SU-DHL-6 (cell line): ENCODE data around the gene TAS1R2.

Experiments used
- H2AFZ ChIP-seq: fragments of 200-600 bp; sonication (generic); 2 replicates; pipeline ENCODE4 v1.6.1; 2014; ENCODE audit warnings: low read depth, mild to moderate bottlenecking, moderate library complexity, mixed read lengths, antibody characterized with exemption, low read length; ENCODE audit not compliant: severe bottlenecking
- H3F3A ChIP-seq: fragments of 200-600 bp; shearing (Covaris generic); 2 replicates; pipeline ENCODE4 v1.6.0; 2016; ENCODE audit warnings: antibody characterized with exemption, mild to moderate bottlenecking; ENCODE audit not compliant: insufficient read depth
- H3K27ac ChIP-seq: fragments of 200-600 bp; sonication (generic); 2 replicates; pipeline ENCODE4 v1.5.1; 2016; ENCODE audit warnings: low read depth, mild to moderate bottlenecking, low read length, moderate library complexity, mixed read lengths
- H3K27me3 ChIP-seq: fragments of 200-600 bp; sonication (generic), shearing (Covaris generic); 2 replicates; pipeline ENCODE4 v1.6.0; 2014; ENCODE audit warnings: mild to moderate bottlenecking, low read length
- H3K36me3 ChIP-seq: fragments of 200-600 bp; sonication (generic); 2 replicates; pipeline ENCODE4 v1.6.1; 2014; ENCODE audit warnings: mild to moderate bottlenecking, low read length, mixed read lengths
- H3K4me2 ChIP-seq: fragments of 300-600, 200-600 bp; shearing (Covaris generic), sonication (generic); 2 replicates; pipeline ENCODE4 v1.6.0; 2014; ENCODE audit warnings: low read length, low read depth, mild to moderate bottlenecking; ENCODE audit not compliant: poor library complexity, severe bottlenecking
- H3K4me3 ChIP-seq: fragments of 200-600 bp; sonication (generic); 2 replicates; pipeline ENCODE4 v1.5.1; 2014; ENCODE audit warnings: antibody characterized with exemption, low read length, mild to moderate bottlenecking, mixed read lengths; ENCODE audit not compliant: insufficient read depth, poor library complexity, severe bottlenecking
- H3K79me2 ChIP-seq: fragments of 200-600 bp; sonication (generic); 2 replicates; pipeline ENCODE4 v1.6.1; 2014; ENCODE audit warnings: mild to moderate bottlenecking, low read length, moderate library complexity; ENCODE audit not compliant: insufficient read depth
- H3K9ac ChIP-seq: fragments of 200-600 bp; sonication (generic); 2 replicates; pipeline ENCODE4 v1.7.0; 2014; ENCODE audit warnings: mild to moderate bottlenecking, low read length
- H3K9me2 ChIP-seq: fragments of 200-600 bp; sonication (generic); replicated peaks from 2 replicates; pipeline ENCODE4 v1.6.1; 2014; ENCODE audit warnings: low read length; ENCODE audit not compliant: insufficient read depth
- H3K9me3 ChIP-seq: fragments of 200-600 bp; sonication (generic); 2 replicates; pipeline ENCODE4 v1.6.1; 2014; ENCODE audit warnings: low read length, mixed read lengths; ENCODE audit not compliant: insufficient read depth
- H4K20me1 ChIP-seq: fragments of 200-600 bp; sonication (generic); 2 replicates; pipeline ENCODE4 v1.6.1; 2014; ENCODE audit warnings: low read depth, mild to moderate bottlenecking, antibody characterized with exemption, low read length, moderate library complexity, mixed read lengths
- EZH2phosphoT487 ChIP-seq: fragments of 200-600 bp; sonication (generic), shearing (Covaris generic); conservative IDR thresholded peaks from 2 replicates; pipeline ENCODE4 v1.6.1; 2018; ENCODE audit warnings: mild to moderate bottlenecking, antibody characterized with exemption, low read length, moderate library complexity, mixed read lengths
- TF ChIP-seq, protein P1 (sequence below): fragments of 200-600 bp; sonication (generic); IDR thresholded peaks from one replicate; pipeline ENCODE4 v1.5.1; 2017; ENCODE audit warnings: antibody characterized with exemption, mild to moderate bottlenecking, low read length, moderate library complexity; ENCODE audit not compliant: insufficient read depth, poor library complexity, severe bottlenecking

TAS1R2 gene

DNA sequence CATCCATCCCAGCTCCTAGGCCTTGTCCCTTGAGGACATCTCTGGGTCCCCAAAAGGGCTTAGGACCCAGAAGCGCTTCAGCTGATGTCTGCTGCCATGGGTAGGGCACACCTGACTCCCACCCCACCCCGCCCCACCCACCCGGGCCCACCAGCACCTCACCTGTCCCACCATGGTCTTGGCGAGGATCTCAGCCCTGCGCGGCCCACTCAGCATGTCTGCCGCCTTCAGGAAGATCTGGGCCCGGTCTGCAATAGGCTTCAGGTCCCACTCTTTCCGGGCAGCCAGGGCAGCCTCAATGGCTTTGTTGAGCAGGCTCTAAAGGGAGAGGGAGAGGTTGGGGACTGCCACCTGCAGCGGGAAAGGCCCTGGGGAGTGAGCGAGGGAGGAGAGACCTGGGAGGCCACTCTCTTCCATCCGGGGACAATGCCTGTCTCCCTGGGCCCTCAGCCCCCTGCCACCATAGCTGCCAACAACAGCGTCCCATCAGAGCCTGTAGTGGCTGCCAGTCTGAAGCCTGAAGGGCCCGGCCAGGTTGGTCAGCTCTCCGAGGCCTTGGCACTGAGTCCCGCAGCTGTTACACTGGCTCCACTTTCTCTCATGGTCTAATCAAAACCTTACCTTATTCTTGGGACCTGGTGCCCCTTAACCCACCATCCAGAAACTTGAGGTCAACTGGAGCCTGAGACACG is 26.0 kb upstream of the TAS1R2 start:
- Histone ChIP-seq H3K4me2 (no peak overlapping the region), H3K4me3 (no peak overlapping the region), H2AFZ (no peak overlapping the region), H3F3A (no peaks in the 10 kb centered on the region), H3K9me2 (no peaks in the 10 kb centered on the region), H3K9me3 (no peaks in the 10 kb centered on the region), H4K20me1 (no peaks in the 10 kb centered on the region), H3K79me2 (no peaks in the 10 kb centered on the region), H3K27ac (no peak overlapping the region), H3K27me3 (no peaks in the 10 kb centered on the region), H3K36me3 (no peaks in the 10 kb centered on the region), H3K9ac (no peak overlapping the region)
- no peak for TF ChIP-seq EZH2phosphoT487
- TF ChIP-seq, protein P1, sequence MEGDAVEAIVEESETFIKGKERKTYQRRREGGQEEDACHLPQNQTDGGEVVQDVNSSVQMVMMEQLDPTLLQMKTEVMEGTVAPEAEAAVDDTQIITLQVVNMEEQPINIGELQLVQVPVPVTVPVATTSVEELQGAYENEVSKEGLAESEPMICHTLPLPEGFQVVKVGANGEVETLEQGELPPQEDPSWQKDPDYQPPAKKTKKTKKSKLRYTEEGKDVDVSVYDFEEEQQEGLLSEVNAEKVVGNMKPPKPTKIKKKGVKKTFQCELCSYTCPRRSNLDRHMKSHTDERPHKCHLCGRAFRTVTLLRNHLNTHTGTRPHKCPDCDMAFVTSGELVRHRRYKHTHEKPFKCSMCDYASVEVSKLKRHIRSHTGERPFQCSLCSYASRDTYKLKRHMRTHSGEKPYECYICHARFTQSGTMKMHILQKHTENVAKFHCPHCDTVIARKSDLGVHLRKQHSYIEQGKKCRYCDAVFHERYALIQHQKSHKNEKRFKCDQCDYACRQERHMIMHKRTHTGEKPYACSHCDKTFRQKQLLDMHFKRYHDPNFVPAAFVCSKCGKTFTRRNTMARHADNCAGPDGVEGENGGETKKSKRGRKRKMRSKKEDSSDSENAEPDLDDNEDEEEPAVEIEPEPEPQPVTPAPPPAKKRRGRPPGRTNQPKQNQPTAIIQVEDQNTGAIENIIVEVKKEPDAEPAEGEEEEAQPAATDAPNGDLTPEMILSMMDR: no peak

DNA sequence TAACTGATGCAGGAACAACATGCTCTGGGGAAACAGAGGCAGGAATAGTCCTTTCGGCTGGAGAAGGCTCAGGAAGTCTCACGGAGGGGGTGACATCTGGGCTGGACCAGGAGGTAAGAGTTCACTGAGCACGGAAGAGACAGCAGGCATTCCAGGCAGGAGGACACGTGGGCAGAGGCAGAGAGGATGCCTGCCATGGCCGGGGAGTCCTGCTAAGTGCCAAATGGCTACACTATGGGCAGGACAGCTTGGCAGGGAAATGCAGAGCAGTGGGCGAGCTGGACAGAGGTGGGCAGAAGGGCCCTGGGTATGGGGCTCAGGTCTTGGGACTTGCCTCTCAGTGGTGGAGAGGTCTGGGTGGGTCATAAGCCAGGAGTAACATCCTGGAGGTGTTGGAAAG is 25.3 kb upstream of the TAS1R2 start:
- TF ChIP-seq, protein P1: no peak
- TF ChIP-seq EZH2phosphoT487: no peak
- Histone ChIP-seq H3K27ac (no peak overlapping the region), H3K36me3 (no peaks in the 10 kb centered on the region), H3K4me2 (no peak overlapping the region), H3K9ac (no peak overlapping the region), H4K20me1 (no peaks in the 10 kb centered on the region), H2AFZ (no peak overlapping the region), H3K27me3 (no peaks in the 10 kb centered on the region), H3K9me3 (no peaks in the 10 kb centered on the region), H3K79me2 (no peaks in the 10 kb centered on the region), H3F3A (no peaks in the 10 kb centered on the region), H3K4me3 (no peak overlapping the region), H3K9me2 (no peaks in the 10 kb centered on the region)

DNA sequence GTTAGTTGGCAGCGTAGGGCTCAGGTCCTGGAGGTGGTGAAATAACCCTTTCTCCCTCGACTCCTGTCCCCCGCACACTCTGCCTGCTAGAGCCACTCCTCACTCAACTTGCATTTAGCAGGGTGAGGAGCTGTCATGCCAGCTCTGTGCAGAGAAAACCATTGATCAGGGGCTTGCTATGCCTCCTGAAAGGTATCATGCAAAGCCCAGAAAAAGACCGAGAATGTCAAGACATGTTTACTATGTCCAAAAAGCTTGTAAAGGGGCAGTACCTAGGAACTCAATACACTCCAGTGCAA is 24.9 kb upstream of the TAS1R2 start:
- Histone ChIP-seq H3K4me2 (no peak overlapping the region), H3K9me2 (no peaks in the 10 kb centered on the region), H3K27me3 (no peaks in the 10 kb centered on the region), H3K27ac (no peak overlapping the region), H3K4me3 (no peak overlapping the region), H3K79me2 (no peaks in the 10 kb centered on the region), H3K9me3 (no peaks in the 10 kb centered on the region), H3K36me3 (no peaks in the 10 kb centered on the region), H3K9ac (no peak overlapping the region), H2AFZ (no peak overlapping the region), H4K20me1 (no peaks in the 10 kb centered on the region), H3F3A (no peaks in the 10 kb centered on the region)
- TF ChIP-seq, protein P1: no peak
- no peak for TF ChIP-seq EZH2phosphoT487
